Activated naive CD4-positive, alpha-beta T cell treated with anti-CD3 and anti-CD28 coated beads, Interleukin-2, amount 10 ng/mL, durations not matched to agents 7 days and 5 days (primary cell): Measurements from ENCODE around the gene MYADM.
"Not testable (repeated sequence)": the region's sequence is repeated elsewhere in the genome, so short reads cannot be mapped to it uniquely, and the experiment has no call there.

Source experiments
- CTCF ChIA-PET: fragments of 350-600 bp; sonication (Branson Sonifier 250); formaldehyde crosslinking; loops from one replicate; lab custom pipeline; 2021; ENCODE audit warnings: antibody characterized with exemption; lab: Charles Lee
- DNase-seq: peaks from one replicate; pipeline ENCODE4 v3.0.0-alpha.2; 2020
- H3K27ac Mint-ChIP-seq: one replicate; pipeline ENCODE4 v1.8.0; 2021; ENCODE audit warnings: mild to moderate bottlenecking, moderate library complexity, mixed read lengths
- H3K27me3 Mint-ChIP-seq: one replicate; pipeline ENCODE4 v1.8.0; 2021; ENCODE audit warnings: mild to moderate bottlenecking, mixed read lengths
- H3K36me3 Mint-ChIP-seq: one replicate; pipeline ENCODE4 v1.8.0; 2021; ENCODE audit warnings: mixed read lengths
- H3K4me1 Mint-ChIP-seq: one replicate; pipeline ENCODE4 v1.8.0; 2021; ENCODE audit warnings: mixed read lengths
- H3K4me3 Mint-ChIP-seq: one replicate; pipeline ENCODE4 v1.8.0; 2021; ENCODE audit warnings: mild to moderate bottlenecking, moderate library complexity, mixed read lengths
- H3K9me3 Mint-ChIP-seq: one replicate; pipeline ENCODE4 v1.8.0; 2021; ENCODE audit warnings: mixed read lengths

The MYADM gene

GRCh38 chr19:53867225-53868090 lies at the start of gene MYADM:
TSS of gene MYADM (plus strand) at chr19:53867883. CDS start at chr19:53873530, 5,647 bp downstream.
- Mint-ChIP-seq H3K4me3 (peak within 1 kb of the TSS; percentile 91), H3K27me3 (peaks cover 21% of the 10 kb centered on the region), H3K36me3 (peaks cover 17% of the 10 kb centered on the region), H3K9me3 (no peaks in the 10 kb centered on the region), H3K27ac (peak within 1 kb of the TSS; percentile 91), H3K4me1 (peaks cover 40% of the 10 kb centered on the region)
- peak; percentile 100 for DNase-seq
- CTCF ChIA-PET: interaction anchor here (1.4 to 1.6 kb wide), 2 partner anchors 14 to 19 kb away, joined by 5 read pairs; no protein-coding TSS in a partner anchor

GRCh38 chr19:53818756-53819155 lies 48.9 kb upstream of the MYADM start:
- Mint-ChIP-seq H3K27ac (no peak overlapping the region), H3K4me1 (no peaks in the 10 kb centered on the region), H3K27me3 (peaks cover 7% of the 10 kb centered on the region), H3K4me3 (no peak overlapping the region), H3K9me3 (no peaks in the 10 kb centered on the region), H3K36me3 (no peaks in the 10 kb centered on the region)
- DNase-seq: no peak
- CTCF ChIA-PET: no interaction called here

GRCh38 chr19:53819861-53820260 lies 47.8 kb upstream of the MYADM start:
- H3K4me1 Mint-ChIP-seq: no peaks in the 10 kb centered on the region
- no peaks in the 10 kb centered on the region for H3K9me3 Mint-ChIP-seq
- no peak for DNase-seq
- CTCF ChIA-PET: no interaction called here
- H3K27me3 Mint-ChIP-seq: peaks cover 18% of the 10 kb centered on the region
- no peak overlapping the region for H3K27ac Mint-ChIP-seq
- H3K4me3 Mint-ChIP-seq: no peak overlapping the region
- H3K36me3 Mint-ChIP-seq: no peaks in the 10 kb centered on the region

GRCh38 chr19:53823380-53824120 lies 44.1 kb upstream of the MYADM start:
- Mint-ChIP-seq H3K27ac (no peak overlapping the region), H3K36me3 (no peaks in the 10 kb centered on the region), H3K9me3 (no peaks in the 10 kb centered on the region), H3K4me3 (no peak overlapping the region), H3K27me3 (peaks cover 21% of the 10 kb centered on the region), H3K4me1 (peaks cover 1% of the 10 kb centered on the region)
- DNase-seq: no peak
- CTCF ChIA-PET: no interaction called here

- Mint-ChIP-seq H3K4me3 (no peak within 1 kb of the TSS), H3K9me3 (no peaks in the 10 kb centered on the region), H3K36me3 (no peaks in the 10 kb centered on the region), H3K27me3 (peaks cover 21% of the 10 kb centered on the region), H3K27ac (no peak within 1 kb of the TSS), H3K4me1 (peaks cover 3% of the 10 kb centered on the region)
- CTCF ChIA-PET: no interaction called here
- DNase-seq: no peak
Measured at GRCh38 chr19:53824134-53824611, 43.5 kb upstream of the MYADM start, which contains the start of gene NLRP12. TSS of gene NLRP12 (minus strand) at chr19:53824314. CDS start at chr19:53824174, 140 bp downstream.

GRCh38 chr19:53826876-53827275 lies 40.8 kb upstream of the MYADM start:
- Mint-ChIP-seq H3K36me3 (no peaks in the 10 kb centered on the region), H3K27me3 (peaks cover 37% of the 10 kb centered on the region), H3K4me1 (peaks cover 3% of the 10 kb centered on the region), H3K9me3 (no peaks in the 10 kb centered on the region), H3K27ac (no peak overlapping the region), H3K4me3 (no peak overlapping the region)
- DNase-seq: no peak
- CTCF ChIA-PET: interaction anchor here (0.9 kb wide), 1 partner anchor 34 kb away, joined by 3 read pairs; no protein-coding TSS in a partner anchor

- no peaks in the 10 kb centered on the region for H3K36me3 Mint-ChIP-seq
- CTCF ChIA-PET: no interaction called here
- H3K27me3 Mint-ChIP-seq: peaks cover 48% of the 10 kb centered on the region
- H3K4me1 Mint-ChIP-seq: peaks cover 3% of the 10 kb centered on the region
- no peak overlapping the region for H3K4me3 Mint-ChIP-seq
- H3K9me3 Mint-ChIP-seq: no peaks in the 10 kb centered on the region
- DNase-seq: no peak
- H3K27ac Mint-ChIP-seq: no peak overlapping the region
Measured at GRCh38 chr19:53828531-53828930, 39.2 kb upstream of the MYADM start.

GRCh38 chr19:53832861-53833260 lies 34.8 kb upstream of the MYADM start:
- H3K36me3 Mint-ChIP-seq, H3K4me3 Mint-ChIP-seq, DNase-seq, H3K27ac Mint-ChIP-seq, CTCF ChIA-PET, H3K9me3 Mint-ChIP-seq, H3K4me1 Mint-ChIP-seq: not testable (repeated sequence)
- peaks cover 36% of the 10 kb centered on the region for H3K27me3 Mint-ChIP-seq

GRCh38 chr19:53838446-53838845 lies 29.2 kb upstream of the MYADM start:
- H3K27ac Mint-ChIP-seq, H3K36me3 Mint-ChIP-seq, H3K4me1 Mint-ChIP-seq, H3K4me3 Mint-ChIP-seq, H3K9me3 Mint-ChIP-seq, H3K27me3 Mint-ChIP-seq, CTCF ChIA-PET, DNase-seq: not testable (repeated sequence)

GRCh38 chr19:53840241-53840640 lies 27.4 kb upstream of the MYADM start:
- H3K27ac Mint-ChIP-seq, DNase-seq, H3K27me3 Mint-ChIP-seq, H3K4me1 Mint-ChIP-seq, CTCF ChIA-PET, H3K36me3 Mint-ChIP-seq, H3K4me3 Mint-ChIP-seq, H3K9me3 Mint-ChIP-seq: not testable (repeated sequence)

GRCh38 chr19:53840914-53841313 lies 26.8 kb upstream of the MYADM start:
- DNase-seq, H3K36me3 Mint-ChIP-seq, H3K4me3 Mint-ChIP-seq, H3K27me3 Mint-ChIP-seq, H3K4me1 Mint-ChIP-seq, H3K9me3 Mint-ChIP-seq, H3K27ac Mint-ChIP-seq: not testable (repeated sequence)
- CTCF ChIA-PET: interaction anchor here (1.1 to 1.7 kb wide), 3 partner anchors 48 to 189 kb away, joined by 3 to 8 read pairs (median 3); no protein-coding TSS in a partner anchor

- Mint-ChIP-seq H3K4me1 (peaks cover 5% of the 10 kb centered on the region), H3K4me3 (no peak overlapping the region), H3K27ac (no peak overlapping the region), H3K36me3 (no peaks in the 10 kb centered on the region), H3K27me3 (peaks cover 15% of the 10 kb centered on the region), H3K9me3 (no peaks in the 10 kb centered on the region)
- no peak for DNase-seq
- CTCF ChIA-PET: no interaction called here
Measured at GRCh38 chr19:53844849-53845246, 22.8 kb upstream of the MYADM start.

- CTCF ChIA-PET: interaction anchor here (0.6 to 2.0 kb wide), 5 partner anchors 55 to 474 kb away, joined by 3 to 5 read pairs (median 3); no protein-coding TSS in a partner anchor
- H3K36me3 Mint-ChIP-seq: no peaks in the 10 kb centered on the region
- no peak overlapping the region for H3K4me3 Mint-ChIP-seq
- H3K9me3 Mint-ChIP-seq: no peaks in the 10 kb centered on the region
- peaks cover 9% of the 10 kb centered on the region for H3K4me1 Mint-ChIP-seq
- no peak overlapping the region for H3K27ac Mint-ChIP-seq
- DNase-seq: no peak
- peaks cover 30% of the 10 kb centered on the region for H3K27me3 Mint-ChIP-seq
Measured at GRCh38 chr19:53847555-53847954, 20.1 kb upstream of the MYADM start.

GRCh38 chr19:53849237-53849676 lies 18.4 kb upstream of the MYADM start:
- CTCF ChIA-PET: interaction anchor here (2.0 kb wide), 1 partner anchor 176 kb away, joined by 5 read pairs; no protein-coding TSS in a partner anchor
- Mint-ChIP-seq H3K36me3 (no peaks in the 10 kb centered on the region), H3K9me3 (no peaks in the 10 kb centered on the region), H3K27ac (no peak overlapping the region), H3K4me3 (no peak overlapping the region), H3K27me3 (peaks cover 31% of the 10 kb centered on the region), H3K4me1 (peaks cover 20% of the 10 kb centered on the region)
- no peak for DNase-seq
